SU-DHL-6 (cell line): ENCODE results near the gene C2orf49.

ENCODE experiments used
- CTCF ChIP-seq: fragments of 200-600 bp; sonication (generic); IDR thresholded peaks from one replicate; pipeline ENCODE4 v1.5.1; 2017; ENCODE audit warnings: antibody characterized with exemption, mild to moderate bottlenecking, low read length, moderate library complexity; ENCODE audit not compliant: insufficient read depth, poor library complexity, severe bottlenecking
- EZH2phosphoT487 ChIP-seq: fragments of 200-600 bp; sonication (generic), shearing (Covaris generic); conservative IDR thresholded peaks from 2 replicates; pipeline ENCODE4 v1.6.1; 2018; ENCODE audit warnings: mild to moderate bottlenecking, antibody characterized with exemption, low read length, moderate library complexity, mixed read lengths

DNA sequence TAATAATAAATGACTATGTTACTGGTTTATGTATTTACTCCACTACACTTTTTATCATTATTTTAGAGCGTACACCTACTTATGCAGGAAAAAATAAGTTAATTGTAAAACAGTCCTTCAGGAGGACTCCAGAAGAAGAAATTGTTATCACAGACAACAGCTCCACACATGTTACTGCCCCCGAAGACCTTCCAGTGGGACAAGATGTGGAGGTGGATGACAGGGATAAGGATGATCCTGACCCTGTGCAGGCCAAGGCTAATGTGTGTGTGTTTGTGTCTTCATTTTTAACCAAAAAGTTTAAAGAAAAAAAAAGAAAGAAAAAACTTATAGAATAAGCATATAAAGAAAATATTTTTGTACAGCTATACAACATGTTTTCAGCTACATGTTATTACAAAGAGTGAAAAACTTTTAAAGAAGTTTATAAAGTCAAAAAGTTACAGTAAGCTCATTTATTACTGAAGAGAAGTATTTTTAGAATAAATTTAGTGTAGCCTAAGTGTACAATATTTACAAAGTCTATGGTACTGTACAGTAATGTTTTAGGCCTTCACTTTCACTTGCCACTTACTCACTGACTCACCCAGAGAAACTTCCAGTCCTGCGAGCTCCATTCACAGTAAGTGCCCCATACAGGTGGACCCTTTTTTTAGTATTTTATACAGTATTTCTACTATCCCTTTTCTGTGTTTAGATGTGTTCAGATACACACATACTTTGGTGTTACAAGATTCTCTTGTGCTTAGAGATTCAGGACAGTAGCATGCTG lies 15.3 kb upstream of the C2orf49 start:
- TF ChIP-seq CTCF: no peak
- TF ChIP-seq EZH2phosphoT487: no peak
